Measurements from ENCODE around the gene CYP1A2.

DNA sequence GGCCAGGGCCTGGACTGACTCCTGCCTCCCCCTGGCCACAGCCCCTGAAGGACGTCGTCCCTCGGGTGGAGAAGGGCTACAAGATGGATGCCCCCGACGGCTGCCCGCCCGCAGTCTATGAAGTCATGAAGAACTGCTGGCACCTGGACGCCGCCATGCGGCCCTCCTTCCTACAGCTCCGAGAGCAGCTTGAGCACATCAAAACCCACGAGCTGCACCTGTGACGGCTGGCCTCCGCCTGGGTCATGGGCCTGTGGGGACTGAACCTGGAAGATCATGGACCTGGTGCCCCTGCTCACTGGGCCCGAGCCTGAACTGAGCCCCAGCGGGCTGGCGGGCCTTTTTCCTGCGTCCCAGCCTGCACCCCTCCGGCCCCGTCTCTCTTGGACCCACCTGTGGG lies 53.6 kb downstream of the CYP1A2 start:
- TF ChIP-seq, protein P1, sequence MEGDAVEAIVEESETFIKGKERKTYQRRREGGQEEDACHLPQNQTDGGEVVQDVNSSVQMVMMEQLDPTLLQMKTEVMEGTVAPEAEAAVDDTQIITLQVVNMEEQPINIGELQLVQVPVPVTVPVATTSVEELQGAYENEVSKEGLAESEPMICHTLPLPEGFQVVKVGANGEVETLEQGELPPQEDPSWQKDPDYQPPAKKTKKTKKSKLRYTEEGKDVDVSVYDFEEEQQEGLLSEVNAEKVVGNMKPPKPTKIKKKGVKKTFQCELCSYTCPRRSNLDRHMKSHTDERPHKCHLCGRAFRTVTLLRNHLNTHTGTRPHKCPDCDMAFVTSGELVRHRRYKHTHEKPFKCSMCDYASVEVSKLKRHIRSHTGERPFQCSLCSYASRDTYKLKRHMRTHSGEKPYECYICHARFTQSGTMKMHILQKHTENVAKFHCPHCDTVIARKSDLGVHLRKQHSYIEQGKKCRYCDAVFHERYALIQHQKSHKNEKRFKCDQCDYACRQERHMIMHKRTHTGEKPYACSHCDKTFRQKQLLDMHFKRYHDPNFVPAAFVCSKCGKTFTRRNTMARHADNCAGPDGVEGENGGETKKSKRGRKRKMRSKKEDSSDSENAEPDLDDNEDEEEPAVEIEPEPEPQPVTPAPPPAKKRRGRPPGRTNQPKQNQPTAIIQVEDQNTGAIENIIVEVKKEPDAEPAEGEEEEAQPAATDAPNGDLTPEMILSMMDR (IDR thresholded peaks at IDR 0.05): no peak
- TF ChIP-seq POLR2AphosphoS5 (IDR thresholded peaks at IDR 0.05) (no peak), EP300 (IDR thresholded peaks at IDR 0.05) (no peak), POLR2A (IDR thresholded peaks at IDR 0.05) (no peak)
